Nephron (organoid): ENCODE results near the gene SLC27A5.

Experiments
- H3K27ac Mint-ChIP-seq, 3 experiments: 2 replicates each; pipeline ENCODE4 v1.8.0; 2020; ENCODE audit warnings: mixed read lengths in 3 of 3, mild to moderate bottlenecking in 2 of 3, moderate library complexity in 1 of 3
- H3K27me3 Mint-ChIP-seq: 2 replicates; pipeline ENCODE4 v1.8.0; 2021; ENCODE audit warnings: low read depth, mild to moderate bottlenecking, moderate library complexity, mixed read lengths
- H3K36me3 Mint-ChIP-seq: 2 replicates; pipeline ENCODE4 v1.8.0; 2020; ENCODE audit warnings: low read depth, mixed read lengths
- H3K4me1 Mint-ChIP-seq: 2 replicates; pipeline ENCODE4 v1.8.0; 2020; ENCODE audit warnings: mixed read lengths
- H3K4me3 Mint-ChIP-seq, 3 experiments: 2 replicates each; pipeline ENCODE4 v1.8.0; 2020; ENCODE audit warnings: mild to moderate bottlenecking in 3 of 3, mixed read lengths in 3 of 3, moderate library complexity in 2 of 3
- H3K9me3 Mint-ChIP-seq: 2 replicates; pipeline ENCODE4 v1.8.0; 2020; ENCODE audit warnings: mixed read lengths
- CTCF ChIP-seq, 3 experiments: fragments of 200-600 bp; sonication (generic); IDR thresholded peaks; one replicate each; pipeline ENCODE4 v1.5.0; 2021; ENCODE audit warnings: antibody characterized with exemption in 3 of 3; ENCODE audit not compliant: unreplicated experiment in 3 of 3

The SLC27A5 gene

GRCh38 chr19:58529405-58529804 lies 17.6 kb upstream of the SLC27A5 start:
- Mint-ChIP-seq H3K9me3 (no peaks in the 10 kb centered on the region), H3K4me3 (no peak overlapping the region), H3K27me3 (no peaks in the 10 kb centered on the region), H3K36me3 (no peaks in the 10 kb centered on the region), H3K27ac (no peak overlapping the region), H3K4me1 (no peaks in the 10 kb centered on the region)
- TF ChIP-seq CTCF (IDR thresholded peaks at IDR 0.05; ENCODE audit: unreplicated experiment in 3 of 3) = no peak

GRCh38 chr19:58522709-58523108 lies 10.9 kb upstream of the SLC27A5 start:
- Mint-ChIP-seq H3K27ac (peak overlapping the region in 1 of 3 experiments; percentile 6), H3K27me3 (no peaks in the 10 kb centered on the region), H3K4me1 (peaks cover 23% of the 10 kb centered on the region), H3K9me3 (no peaks in the 10 kb centered on the region), H3K4me3 (peak overlapping the region in 2 of 3 experiments; percentile 3 to 52), H3K36me3 (no peaks in the 10 kb centered on the region)
- TF ChIP-seq CTCF (IDR thresholded peaks at IDR 0.05; ENCODE audit: unreplicated experiment in 3 of 3) = no peak

- Mint-ChIP-seq H3K9me3 (no peaks in the 10 kb centered on the region), H3K36me3 (no peaks in the 10 kb centered on the region), H3K27me3 (no peaks in the 10 kb centered on the region), H3K4me3 (peak overlapping the region; percentile 76 to 82 (median 76)), H3K4me1 (peaks cover 23% of the 10 kb centered on the region), H3K27ac (peak overlapping the region; percentile 46 to 81 (median 59))
- TF ChIP-seq CTCF (IDR thresholded peaks at IDR 0.05; ENCODE audit: unreplicated experiment in 3 of 3) = no peak
These were observed 9.9 kb upstream of the SLC27A5 start for GRCh38 chr19:58521651-58522050.

GRCh38 chr19:58520257-58520599 lies 8.4 kb upstream of the SLC27A5 start:
- no peaks in the 10 kb centered on the region for H3K27me3 Mint-ChIP-seq
- H3K27ac Mint-ChIP-seq = peak overlapping the region; percentile 95 to 100 (median 97)
- H3K4me1 Mint-ChIP-seq = peaks cover 30% of the 10 kb centered on the region
- H3K4me3 Mint-ChIP-seq = peak overlapping the region; percentile 90 to 95 (median 94)
- TF ChIP-seq CTCF (IDR thresholded peaks at IDR 0.05; ENCODE audit: unreplicated experiment in 3 of 3) = no peak
- peaks cover 7% of the 10 kb centered on the region for H3K36me3 Mint-ChIP-seq
- no peaks in the 10 kb centered on the region for H3K9me3 Mint-ChIP-seq

GRCh38 chr19:58519355-58520256 lies 7.8 kb upstream of the SLC27A5 start, which contains the start of gene ZBTB45:
Gene ZBTB45, minus strand, starts transcription at chr19:58519810. Its CDS starts 2,137 bp downstream, at chr19:58517673.
- no peaks in the 10 kb centered on the region for H3K9me3 Mint-ChIP-seq
- peak in 2 of 3 experiments; percentile 51 for TF ChIP-seq CTCF (IDR thresholded peaks at IDR 0.05; ENCODE audit: unreplicated experiment in 3 of 3)
- peak within 1 kb of the TSS; percentile 95 to 100 (median 97) for H3K27ac Mint-ChIP-seq
- H3K4me3 Mint-ChIP-seq = peak within 1 kb of the TSS; percentile 90 to 95 (median 94)
- H3K4me1 Mint-ChIP-seq = peaks cover 30% of the 10 kb centered on the region
- H3K27me3 Mint-ChIP-seq = no peaks in the 10 kb centered on the region
- H3K36me3 Mint-ChIP-seq = peaks cover 7% of the 10 kb centered on the region

- Mint-ChIP-seq H3K27ac (peak overlapping the region; percentile 95 to 100 (median 97)), H3K9me3 (no peaks in the 10 kb centered on the region), H3K27me3 (no peaks in the 10 kb centered on the region), H3K36me3 (peaks cover 7% of the 10 kb centered on the region), H3K4me3 (peak overlapping the region; percentile 90 to 95 (median 94)), H3K4me1 (peaks cover 30% of the 10 kb centered on the region)
- peak in 2 of 3 experiments; percentile 49 for TF ChIP-seq CTCF (IDR thresholded peaks at IDR 0.05; ENCODE audit: unreplicated experiment in 3 of 3)
These were observed 7.2 kb upstream of the SLC27A5 start for GRCh38 chr19:58519087-58519354.
